Endometrium (tissue), 2 donors: ENCODE measurements around the gene ZNF521.

Experiments
- FAIRE-seq: peaks from 2 replicates; lab custom pipeline; 2012; peaks lifted over from hg19 to GRCh38; lab: Jason Lieb, UNC
- donor health status: control.
- donor health status: control.

The ZNF521 gene

DNA sequence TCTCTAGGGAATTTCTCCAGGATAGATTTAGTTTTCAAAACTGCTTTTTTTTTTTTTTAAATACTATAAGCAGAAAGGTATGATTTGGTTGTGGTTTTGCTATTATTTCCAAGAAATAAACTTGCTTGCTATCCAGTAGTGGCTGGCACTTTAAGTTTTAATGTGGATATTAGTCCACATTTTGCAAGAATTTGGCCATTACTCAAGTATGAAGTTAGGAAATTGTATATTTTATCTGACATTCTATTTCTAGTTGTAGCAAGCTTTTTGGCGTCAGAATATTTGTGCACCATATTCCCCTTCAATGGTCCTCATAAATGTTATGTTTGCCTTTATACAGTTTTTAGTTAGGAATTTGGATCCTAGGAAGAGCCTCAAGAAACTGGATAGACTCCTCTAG is 226.3 kb downstream of the ZNF521 start:
- no peak for FAIRE-seq

DNA sequence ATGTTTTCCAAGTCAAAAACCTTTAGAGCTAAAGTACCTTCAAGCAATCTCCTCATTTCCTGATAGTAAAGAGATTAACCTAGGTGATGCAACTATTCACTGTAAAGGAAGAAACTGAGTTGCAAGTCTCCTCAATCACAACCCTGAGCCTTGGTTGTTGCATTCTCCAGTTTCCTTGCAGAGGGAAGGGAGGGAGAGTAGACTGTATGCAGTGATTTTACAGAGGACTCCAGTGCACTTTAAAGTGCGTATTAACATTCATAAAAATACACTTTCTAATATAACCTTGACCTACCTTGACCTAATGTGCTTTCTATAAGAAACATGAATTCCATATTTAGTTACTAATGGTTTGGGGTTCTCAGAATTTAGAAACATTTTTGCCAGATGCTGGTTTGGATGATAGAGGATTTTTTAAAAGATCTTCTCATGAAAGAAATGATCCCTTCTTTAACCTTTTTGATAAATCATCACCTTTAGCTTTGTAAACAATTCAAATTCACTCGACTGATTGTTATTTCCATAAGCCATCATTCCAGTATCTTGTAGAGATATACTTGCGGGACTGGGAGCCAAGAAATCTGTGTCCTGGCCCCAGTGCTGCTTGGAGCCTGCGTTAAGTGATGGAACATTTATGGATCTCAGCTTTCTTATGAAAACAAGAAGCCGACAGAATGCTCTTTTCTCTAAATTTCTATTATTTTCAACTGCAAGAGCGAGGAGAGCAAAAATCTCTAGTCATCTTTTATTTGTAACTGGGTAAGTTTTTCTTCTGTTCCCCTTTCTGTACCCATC is 228.3 kb downstream of the ZNF521 start:
- no peak for FAIRE-seq

DNA sequence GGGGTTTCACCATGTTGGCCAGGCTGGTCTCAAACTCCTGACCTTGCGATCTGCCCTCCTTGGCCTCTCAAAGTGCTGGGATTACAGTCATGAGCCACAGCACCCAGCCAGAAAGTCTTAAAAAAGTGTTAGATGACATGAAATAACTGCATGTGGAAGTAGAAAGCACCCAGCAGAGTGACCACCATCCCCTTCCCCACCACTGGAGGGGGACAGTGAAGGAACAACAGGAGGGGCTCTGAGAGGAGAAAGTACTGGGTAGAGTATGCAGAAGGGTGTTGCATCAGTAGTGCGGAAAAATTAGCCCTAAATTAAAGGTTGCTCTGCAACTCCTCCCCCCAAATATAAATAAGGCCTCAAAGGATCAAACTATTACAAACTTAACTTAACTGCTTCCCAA is 230.5 kb downstream of the ZNF521 start:
- FAIRE-seq, result no peak

DNA sequence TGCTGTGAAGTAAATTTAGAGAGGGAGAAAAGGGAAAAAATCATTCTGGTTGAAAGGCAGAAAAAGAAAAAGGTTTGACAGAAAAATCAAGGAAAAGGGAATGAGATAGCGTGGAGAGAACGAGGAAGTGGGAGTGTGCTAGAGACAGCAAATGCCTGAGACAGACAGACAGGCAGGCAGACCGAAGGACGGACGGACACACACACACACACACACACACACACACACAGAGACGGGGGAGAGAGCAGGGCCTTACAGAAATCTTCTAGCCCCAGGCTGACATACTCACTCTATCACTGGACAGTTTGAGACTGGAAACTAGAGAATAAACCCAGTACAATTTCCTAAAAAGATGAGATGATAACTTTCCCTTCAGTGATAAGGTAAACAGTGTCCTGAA is 238.4 kb downstream of the ZNF521 start:
- FAIRE-seq, result no peak

DNA sequence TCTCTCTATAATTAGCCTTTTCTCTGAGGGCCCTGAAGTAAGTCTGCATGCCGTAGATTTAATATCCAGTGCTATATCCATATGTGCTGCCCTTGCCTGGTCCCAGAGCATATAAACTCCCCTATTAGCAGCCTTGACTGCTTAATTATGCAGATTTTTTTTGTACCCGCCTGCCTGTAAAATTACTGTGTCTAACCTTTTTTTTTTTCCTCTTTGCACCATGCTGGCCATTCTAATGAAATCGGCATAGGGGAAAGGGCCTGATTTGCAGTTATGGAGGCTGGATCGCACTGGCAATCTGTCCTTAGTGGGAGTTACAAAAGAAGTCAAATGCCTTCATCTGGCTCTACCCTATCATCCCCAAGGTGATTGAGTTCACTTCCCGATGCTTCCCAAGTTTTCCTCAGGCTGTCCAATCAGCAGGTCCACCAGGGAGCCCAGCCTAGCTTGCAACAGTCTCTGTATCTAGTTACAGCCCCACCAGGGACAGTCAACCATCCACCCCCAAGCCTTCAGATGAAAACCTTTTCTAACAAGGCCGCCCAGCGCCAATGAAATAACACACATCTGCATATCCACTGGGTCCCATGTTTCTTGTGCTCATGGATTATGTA is 239.0 kb downstream of the ZNF521 start:
- FAIRE-seq, result no peak

DNA sequence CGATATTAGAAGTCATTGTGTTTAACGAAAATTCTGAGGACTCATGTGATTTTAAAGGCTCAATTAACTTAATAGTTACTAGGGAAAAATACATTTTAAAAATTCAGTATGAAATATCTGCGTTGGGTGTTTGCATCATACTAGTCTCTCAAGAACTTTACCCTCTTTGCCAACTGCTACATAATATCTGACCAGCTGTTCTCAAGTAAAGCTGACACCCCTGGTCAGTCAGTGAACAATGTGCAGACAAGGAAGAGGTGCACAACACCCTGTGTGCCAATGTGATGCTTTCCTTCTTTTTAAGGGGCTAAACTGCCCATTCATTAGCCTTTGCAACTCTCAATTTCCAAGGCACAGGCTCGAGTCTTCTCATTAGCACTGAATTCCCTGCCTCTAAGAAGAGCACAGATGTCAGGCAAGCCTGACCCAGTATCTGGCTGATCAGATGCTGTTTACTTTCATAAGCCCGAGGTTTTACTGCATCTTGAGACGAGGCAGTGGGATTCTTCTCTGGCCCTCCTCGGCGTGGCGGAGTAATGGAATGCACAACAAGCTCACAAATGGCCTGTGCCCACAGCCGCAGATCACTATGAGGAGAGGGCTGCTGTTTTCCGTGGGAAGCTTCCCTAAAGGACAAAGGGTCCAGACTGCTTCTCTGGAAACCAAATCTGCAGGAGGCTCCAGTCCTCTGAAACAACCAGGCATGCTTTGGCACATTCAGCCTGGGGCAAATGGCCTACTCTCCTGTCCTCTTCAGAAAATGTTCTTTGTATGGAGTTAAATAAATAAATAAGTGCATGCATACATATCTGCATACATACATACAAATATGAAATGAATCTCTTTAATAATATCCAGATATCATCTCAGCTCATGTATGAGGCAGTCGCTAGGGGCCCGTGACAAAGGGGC is 240.3 kb downstream of the ZNF521 start:
- FAIRE-seq, result no peak

DNA sequence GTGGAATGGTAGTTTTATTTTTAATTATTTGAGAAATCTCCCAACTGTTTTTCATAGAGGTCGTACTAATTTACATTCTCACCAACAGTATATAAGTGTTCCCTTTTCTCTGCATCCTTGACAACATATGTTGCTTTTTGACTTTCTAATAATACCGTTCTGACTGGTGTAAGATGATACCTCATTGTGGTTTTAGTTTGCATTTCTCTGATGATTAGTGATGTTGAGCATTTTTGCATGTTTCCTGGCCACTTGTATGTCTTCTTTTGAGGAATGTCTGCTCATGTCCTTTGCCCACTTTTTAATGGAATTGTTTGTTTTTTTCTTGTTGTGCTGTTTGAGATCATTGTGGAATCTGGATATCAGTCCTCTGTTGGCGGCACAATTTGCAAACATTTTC is 242.5 kb downstream of the ZNF521 start:
- no peak for FAIRE-seq

DNA sequence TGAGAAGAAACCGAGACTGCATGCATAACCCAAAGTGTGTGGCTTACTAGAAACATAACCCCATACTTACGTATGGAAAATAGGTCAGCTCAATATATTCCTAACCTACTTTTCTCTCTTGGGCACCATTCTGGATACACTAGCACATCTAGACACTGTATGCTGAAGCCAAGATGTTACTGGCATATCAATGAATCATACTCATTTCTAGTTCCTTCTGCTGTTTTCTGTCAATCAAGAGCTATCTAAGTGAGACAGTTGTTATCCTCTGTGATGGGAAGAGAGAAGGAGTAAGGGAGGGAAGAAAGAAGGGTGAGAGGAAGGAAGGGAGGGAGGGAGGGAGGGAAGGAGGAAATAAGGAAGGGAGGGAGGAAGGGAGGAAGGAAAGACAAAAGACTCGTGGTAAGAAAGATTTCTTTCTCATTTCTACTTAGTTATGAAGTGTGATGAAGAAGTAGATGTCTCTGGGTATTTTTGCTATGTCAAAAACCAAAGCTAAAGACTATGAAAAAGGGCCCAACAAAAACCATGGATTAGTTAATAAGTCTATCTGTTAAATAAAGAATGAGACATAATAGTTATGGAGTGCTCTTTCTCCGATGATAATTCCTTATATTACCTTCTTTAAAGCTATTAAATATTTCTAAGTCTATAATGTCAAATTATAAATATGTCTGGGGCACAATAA is 248.4 kb downstream of the ZNF521 start:
- FAIRE-seq, result no peak

DNA sequence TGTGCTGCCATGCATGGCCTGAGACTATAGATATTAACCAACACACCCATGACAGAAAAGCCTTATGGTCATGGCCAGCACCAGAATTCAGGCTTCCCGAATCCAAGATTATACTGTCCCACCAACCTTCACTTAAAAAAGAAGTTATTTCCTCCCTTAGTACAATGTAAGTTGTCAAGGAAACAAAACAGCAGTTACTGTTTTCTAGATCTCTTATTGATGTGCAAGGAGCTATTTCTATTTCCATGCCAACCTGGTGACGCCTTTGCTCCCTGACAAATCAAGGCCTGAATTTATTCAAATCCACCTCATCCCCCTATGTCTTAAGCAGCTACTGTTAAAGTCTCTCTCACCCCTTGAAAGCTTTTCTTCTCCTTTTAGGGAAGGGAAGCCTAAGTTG is 249.3 kb downstream of the ZNF521 start:
- FAIRE-seq, result no peak

DNA sequence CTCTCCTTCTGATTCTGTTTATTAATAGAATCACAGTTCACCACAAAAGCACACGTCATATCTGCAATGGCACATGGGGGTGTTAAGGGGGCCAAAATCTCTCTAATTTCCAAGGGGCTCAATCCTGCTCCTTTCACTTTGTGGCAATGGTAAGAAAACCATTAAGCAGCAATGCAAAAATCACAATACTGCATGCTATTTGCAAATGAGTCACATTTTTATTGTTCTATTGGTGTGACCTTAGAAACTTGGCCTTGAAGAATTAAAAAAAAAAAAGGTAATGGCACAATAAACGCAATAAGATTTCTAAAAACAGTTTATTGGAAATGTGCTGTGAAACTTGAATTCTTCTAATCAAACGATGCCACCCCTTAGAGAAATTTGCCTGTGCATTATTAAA is 251.5 kb downstream of the ZNF521 start:
- no peak for FAIRE-seq

DNA sequence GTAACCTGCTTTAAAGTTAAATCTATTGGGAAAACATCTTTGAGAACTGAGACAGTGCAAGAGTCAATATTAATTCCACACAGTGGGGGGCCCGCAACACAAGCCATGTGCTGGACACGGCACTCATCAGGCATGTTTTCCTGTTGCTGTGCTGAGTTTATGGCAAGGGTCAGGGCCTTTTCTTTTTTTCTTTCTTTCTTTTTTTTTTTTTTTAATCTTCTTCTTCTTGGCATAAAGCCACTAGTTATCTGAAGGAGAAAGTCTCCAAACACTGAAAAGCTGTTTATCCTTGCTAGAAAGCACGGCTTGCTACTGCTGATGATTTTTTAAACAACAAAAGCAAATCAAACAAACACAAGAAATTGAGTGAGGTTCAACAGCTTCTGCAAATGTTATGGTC is 252.1 kb downstream of the ZNF521 start:
- FAIRE-seq, result peak; percentile 86

DNA sequence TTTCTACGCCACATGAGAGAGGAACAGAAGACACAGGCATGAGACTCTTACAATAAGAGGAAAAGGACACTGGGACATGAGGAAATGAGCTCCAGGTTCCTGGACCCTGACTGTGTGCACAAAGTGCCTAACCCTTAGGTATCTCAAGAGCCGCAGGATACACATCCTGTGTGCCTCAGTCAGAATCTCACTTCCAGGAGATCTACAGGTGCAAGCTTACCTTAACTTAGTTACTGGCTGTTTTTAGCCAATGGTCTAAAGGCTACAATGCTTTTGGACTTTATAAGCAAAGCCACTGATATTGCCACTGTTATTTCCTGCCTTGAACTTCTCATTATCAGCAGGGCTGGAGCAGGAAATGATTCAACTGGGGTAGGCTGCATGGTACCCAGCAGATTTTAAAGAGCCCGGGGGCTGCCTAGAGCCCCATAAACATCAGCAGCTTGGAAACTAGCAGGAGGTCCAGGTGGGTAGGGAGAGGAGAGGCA is 254.4 kb downstream of the ZNF521 start:
- no peak for FAIRE-seq

DNA sequence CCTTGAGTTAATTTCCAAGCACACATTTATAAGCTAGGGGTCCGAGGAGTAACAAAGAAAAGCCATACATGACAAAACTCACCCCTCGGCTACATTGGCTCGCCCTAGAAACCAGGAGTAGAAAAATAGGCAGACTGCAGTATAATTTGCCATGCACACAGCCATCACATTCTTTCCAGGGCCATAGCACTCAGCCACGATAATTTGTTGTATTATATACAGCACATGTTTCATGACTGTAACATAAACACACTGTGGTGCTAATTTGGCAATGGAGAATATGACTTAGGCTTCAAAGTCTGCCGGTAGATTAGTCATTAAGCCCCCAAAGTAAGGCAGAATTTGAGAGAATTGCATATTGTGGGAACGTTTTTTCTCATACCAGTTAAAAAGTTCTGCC is 254.9 kb downstream of the ZNF521 start:
- FAIRE-seq, result no peak

DNA sequence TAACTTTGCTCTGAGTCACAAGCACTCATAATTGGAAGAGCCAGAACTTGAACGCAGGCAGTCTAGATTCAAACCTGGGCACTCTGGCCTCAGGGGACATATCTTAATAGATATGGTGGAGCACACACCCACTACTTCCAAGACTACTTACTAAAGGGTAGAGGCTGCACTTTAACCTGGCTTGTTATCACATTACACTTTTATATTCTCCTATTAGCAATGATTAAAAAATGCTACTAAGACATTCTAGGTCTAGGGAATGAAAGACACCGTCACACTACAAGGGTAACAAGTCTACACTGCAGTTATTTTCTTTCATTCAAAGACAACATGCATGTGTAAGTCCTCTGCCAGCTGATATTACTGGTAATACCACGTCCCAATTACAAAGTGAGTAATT is 258.8 kb downstream of the ZNF521 start:
- no peak for FAIRE-seq

DNA sequence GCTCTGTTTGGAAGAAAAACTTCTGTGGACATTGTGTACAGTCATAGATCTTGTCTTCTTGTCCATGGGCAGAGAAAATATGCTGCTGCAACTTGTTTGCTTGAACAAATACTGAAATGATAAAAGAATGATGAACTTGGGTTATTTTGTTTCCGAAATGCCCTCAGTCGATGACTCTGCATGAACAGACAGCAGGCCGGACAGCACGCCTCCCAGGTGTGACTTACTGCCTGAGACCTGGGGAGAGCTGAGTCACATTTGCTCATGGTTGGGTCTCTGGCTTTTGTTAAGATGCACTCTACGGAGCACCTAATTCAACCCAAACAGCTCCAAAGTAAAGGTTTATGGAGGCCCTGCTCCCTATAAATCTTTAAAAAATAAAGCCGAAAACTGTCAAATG is 262.5 kb downstream of the ZNF521 start:
- FAIRE-seq, result no peak

DNA sequence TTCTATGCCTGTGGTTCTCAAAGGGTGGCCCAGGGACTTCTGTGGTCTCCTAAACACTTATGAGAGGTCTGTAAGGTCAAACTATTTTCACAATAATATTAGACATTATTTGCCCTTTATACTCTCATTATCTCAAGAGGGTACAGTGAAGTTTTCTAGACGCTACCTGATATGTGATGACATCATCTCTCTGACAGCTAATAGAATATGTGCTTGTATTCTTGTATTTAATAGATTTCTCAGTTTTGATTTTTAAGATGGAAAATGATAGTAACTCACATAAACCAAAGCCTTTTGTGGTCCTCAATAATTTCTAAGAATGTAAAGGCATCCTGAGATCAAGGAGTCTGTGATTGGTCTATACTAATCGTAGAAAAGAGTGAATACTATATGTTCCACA is 265.1 kb downstream of the ZNF521 start:
- FAIRE-seq, result no peak

DNA sequence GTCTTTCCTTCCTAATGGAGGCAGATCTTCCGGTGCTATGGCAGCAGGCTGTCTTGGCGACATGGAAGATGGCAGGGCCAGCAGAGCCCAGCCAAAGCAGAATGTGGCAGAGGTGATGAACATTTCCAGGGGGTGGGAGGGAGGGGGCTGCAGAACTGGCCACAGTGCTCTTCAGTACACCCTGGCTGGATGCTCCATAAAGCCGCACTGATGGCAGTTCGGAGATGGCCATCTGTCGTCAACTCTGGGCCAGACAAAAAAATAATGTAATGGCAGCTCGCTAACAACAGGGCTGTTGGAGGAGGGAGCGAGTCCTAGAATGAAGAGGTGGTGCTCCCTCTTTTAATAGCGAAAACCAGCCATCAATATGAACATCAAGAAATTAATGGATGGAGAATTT is 271.0 kb downstream of the ZNF521 start:
- no peak for FAIRE-seq

DNA sequence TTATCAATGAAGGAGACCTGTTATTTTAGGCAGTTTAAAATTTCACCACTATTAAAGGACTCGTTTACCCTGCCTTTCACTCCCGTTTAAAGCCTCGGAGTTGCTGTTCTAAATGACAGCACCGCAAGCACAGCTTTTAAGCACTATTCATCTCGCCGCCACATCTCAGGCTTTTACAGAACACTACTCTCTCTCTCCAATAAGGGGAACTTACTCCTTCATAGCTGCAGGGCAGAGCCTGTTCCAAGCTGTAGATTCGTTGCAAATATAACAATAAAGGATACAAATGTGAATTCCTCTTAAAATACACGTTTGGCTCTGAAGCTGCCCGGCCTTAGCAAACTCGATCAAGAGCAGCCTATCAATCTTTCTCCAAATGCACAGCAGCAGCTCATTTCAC is 271.8 kb downstream of the ZNF521 start:
- no peak for FAIRE-seq

DNA sequence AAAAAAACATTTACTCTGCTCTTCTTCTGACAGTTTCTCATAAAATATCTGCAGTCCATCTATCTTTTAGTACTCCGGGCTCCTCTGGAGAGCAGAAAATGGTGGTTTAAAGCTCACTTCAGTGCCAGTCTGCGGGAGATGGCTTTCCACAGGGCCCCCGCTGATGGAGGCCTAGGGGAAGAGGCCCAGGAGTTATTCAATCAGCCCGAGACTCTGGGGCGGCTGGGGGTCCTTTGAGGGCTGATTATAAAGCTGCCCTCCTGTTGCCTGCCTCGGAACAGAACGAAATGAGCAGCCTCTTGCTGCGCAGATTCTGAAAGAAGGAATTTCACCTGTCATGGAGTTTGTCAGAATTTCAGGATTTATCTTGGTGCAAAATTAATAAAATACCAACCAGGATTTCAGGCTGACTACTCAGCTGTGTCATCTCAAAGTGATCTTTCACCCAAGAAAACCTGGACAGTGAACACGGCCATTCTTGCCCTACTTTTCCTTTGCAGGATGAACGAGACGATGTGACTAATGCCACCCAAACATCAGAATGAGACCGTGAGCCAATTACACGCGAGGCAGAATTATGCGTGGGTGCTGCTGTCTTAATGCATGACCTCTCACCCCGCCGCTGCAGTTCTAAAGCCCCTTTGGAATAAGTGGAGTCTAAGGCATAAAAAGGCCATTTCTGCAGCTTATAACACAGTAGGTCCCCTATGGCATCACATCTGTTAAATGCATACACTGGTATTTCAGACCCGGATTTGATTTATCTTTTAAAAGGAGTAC is 273.8 kb downstream of the ZNF521 start:
- no peak for FAIRE-seq

DNA sequence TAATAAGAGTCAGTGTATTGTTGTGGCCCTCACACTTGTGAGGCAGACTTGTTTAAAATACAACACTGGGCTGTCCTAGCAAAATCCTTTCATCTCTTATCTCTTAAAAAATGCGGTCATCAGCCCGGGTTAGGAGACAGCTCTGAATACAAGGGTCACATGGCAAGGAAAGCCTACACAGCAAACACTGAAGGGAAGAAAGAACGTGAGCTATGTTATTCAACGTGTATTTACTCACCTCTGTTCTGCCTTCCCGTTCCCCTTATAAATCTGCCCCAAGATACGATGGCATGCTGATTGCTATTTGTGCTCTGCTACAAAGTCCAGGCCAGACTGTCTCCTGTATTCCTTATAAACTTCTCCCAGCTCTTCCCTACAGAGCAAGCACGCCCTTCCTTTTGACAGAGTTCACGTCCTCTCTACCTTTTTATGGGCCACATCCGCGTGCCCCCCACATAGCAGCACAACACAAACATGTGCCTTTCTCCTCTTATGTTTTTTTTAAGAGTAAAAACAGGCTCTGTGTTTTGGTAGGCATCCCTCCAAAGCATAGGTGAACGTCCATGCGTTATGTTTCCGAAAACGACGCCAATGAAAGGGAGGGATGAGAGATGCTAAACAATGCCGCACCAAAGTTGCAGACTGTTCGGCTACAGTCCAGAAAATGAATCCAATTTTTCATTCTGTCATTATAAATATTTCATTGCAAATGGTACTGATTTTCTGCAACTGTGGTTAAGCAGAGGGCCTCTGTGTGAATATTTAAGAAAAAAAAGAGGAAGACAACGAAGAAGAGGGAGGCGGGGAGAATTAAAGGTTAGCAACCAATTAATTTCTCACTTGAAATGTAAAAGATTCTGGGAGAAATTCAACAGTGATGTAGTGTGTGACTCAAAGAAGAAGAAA is 274.7 kb downstream of the ZNF521 start:
- FAIRE-seq, result no peak
